A549 (cell line): ENCODE data around the gene CPZ. TPM values are rescaled to one million over a fixed set of nuclear protein-coding genes. Genes with fewer than 3 reads are reported as not detected.

Experiments used
- ATAC-seq, 2 experiments: fragments of 200-7000 bp in 1 of 2; fragments of >200 bp in 1 of 2; cut with Nextera tagmentation in 1 of 2; cut with Tn5 transposase in 1 of 2; 3 replicates each; pipeline versions ENCODE4 v1.8.0 to v1.9.1; 2018 to 2020; ENCODE audit warnings: mild to moderate bottlenecking in 1 of 2, moderate library complexity in 1 of 2
- CTCF ChIA-PET: fragments of 300-600 bp; sonication (Branson Sonifier 250); formaldehyde crosslinking; extraction: SDS; loops from one replicate; lab custom pipeline; 2021; ENCODE audit warnings: antibody characterized with exemption, inconsistent platforms; lab: Yijun Ruan, JAX
- POLR2A ChIA-PET: fragments of 350-600 bp; formaldehyde crosslinking; extraction: SDS; loops from one replicate; lab custom pipeline; 2021; ENCODE audit warnings: antibody characterized with exemption, inconsistent platforms; lab: Yijun Ruan, JAX
- DNase-seq, 2 experiments: peaks; one replicate each; pipeline versions ENCODE4 v3.0.0 to v3.0.0-alpha.2; 2011 to 2016; ENCODE audit warnings: low read depth in 1 of 2, low spot score in 1 of 2
- FAIRE-seq: peaks from 2 replicates; lab custom pipeline; 2011; peaks lifted over from hg19 to GRCh38; lab: Jason Lieb, UNC
- H3K27ac ChIP-seq, 2 experiments: fragments of >200 bp; sonication (Bioruptor Twin); formaldehyde crosslinking; 3 replicates each; pipeline ENCODE4 v1.5.1; 2016 to 2017
- H3K4me1 ChIP-seq: fragments of >200 bp; sonication (Bioruptor Twin); formaldehyde crosslinking; 3 replicates; pipeline ENCODE4 v1.6.1; 2016
- H3K4me2 ChIP-seq: fragments of >200 bp; sonication (Bioruptor Twin); formaldehyde crosslinking; 3 replicates; pipeline ENCODE4 v1.6.1; 2016
- H3K4me3 ChIP-seq: fragments of >200 bp; sonication (Bioruptor Twin); formaldehyde crosslinking; 3 replicates; pipeline ENCODE4 v1.5.1; 2016
- H3K9me3 ChIP-seq: fragments of >200 bp; sonication (Bioruptor Twin); formaldehyde crosslinking; 3 replicates; pipeline ENCODE4 v1.6.1; 2016
- EHF ChIP-seq: fragments of 250-450 bp; sonication (Bioruptor Pico); IDR thresholded peaks from 2 replicates; pipeline ENCODE4 v1.5.0; 2020; ENCODE audit warnings: mild to moderate bottlenecking
- ESRRA ChIP-seq: fragments of 150-350 bp; IDR thresholded peaks from 2 replicates; pipeline ENCODE4 v1.6.1; 2014; ENCODE audit warnings: mild to moderate bottlenecking, low read length, borderline replicate concordance
- FOSL2 ChIP-seq, 2 experiments: fragments of 450-650 bp in 1 of 2; fragments of >200 bp in 1 of 2; sonication (Bioruptor Twin) in 1 of 2; formaldehyde crosslinking; IDR thresholded peaks; 2 replicates each; pipeline versions ENCODE4 v1.5.0 to v1.6.1; 2016 to 2020; ENCODE audit warnings: mild to moderate bottlenecking in 1 of 2, moderate library complexity in 1 of 2
- FOXS1 ChIP-seq: fragments of 250-450 bp; sonication (Bioruptor Pico); IDR thresholded peaks from 2 replicates; pipeline ENCODE4 v1.5.0; 2020; ENCODE audit warnings: mild to moderate bottlenecking, moderate library complexity
- GATA3 ChIP-seq: IDR thresholded peaks from 2 replicates; pipeline ENCODE4 v1.6.1; 2012; ENCODE audit warnings: borderline replicate concordance
- HDAC2 ChIP-seq: fragments of 200-600 bp; sonication (generic); IDR thresholded peaks from 2 replicates; pipeline ENCODE4 v1.6.1; 2016
- HEYL ChIP-seq: fragments of 250-450 bp; sonication (Bioruptor Pico); IDR thresholded peaks from 2 replicates; pipeline ENCODE4 v1.8.0; 2021; ENCODE audit warnings: mild to moderate bottlenecking, moderate library complexity
- HOXB13 ChIP-seq: fragments of 250-450 bp; sonication (Bioruptor Pico); IDR thresholded peaks from 2 replicates; pipeline ENCODE4 v1.5.0; 2020; ENCODE audit warnings: low read depth, mild to moderate bottlenecking, moderate library complexity
- MAFK ChIP-seq: fragments of 450-650 bp; IDR thresholded peaks from 2 replicates; pipeline ENCODE4 v1.6.1; 2014; ENCODE audit not compliant: partially characterized antibody
- NR3C1 ChIP-seq: fragments of >200 bp; sonication (Bioruptor Twin); formaldehyde crosslinking; IDR thresholded peaks from 3 replicates; pipeline ENCODE4 v1.6.1; 2017
- POLR2AphosphoS2 ChIP-seq: conservative IDR thresholded peaks from 2 replicates; pipeline ENCODE4 v1.6.1; 2012; ENCODE audit warnings: low read length, improper control_type of control experiment, inconsistent platforms
- RAD21 ChIP-seq, 2 experiments: fragments of >200 bp in 1 of 2; sonication (Bioruptor Twin) in 1 of 2; formaldehyde crosslinking in 1 of 2; IDR thresholded peaks in 1 of 2; conservative IDR thresholded peaks in 1 of 2; 2 replicates in 1 of 2; 3 replicates in 1 of 2; pipeline ENCODE4 v1.6.1; 2012 to 2018; ENCODE audit warnings: inconsistent platforms in 1 of 2
- SREBF2 ChIP-seq: fragments of 450-650 bp; IDR thresholded peaks from 2 replicates; pipeline ENCODE4 v1.6.1; 2014; ENCODE audit warnings: mild to moderate bottlenecking, moderate library complexity
- TFCP2L1 ChIP-seq: fragments of 250-450 bp; sonication (Bioruptor Pico); IDR thresholded peaks from 2 replicates; pipeline ENCODE4 v1.5.0; 2021; ENCODE audit warnings: mild to moderate bottlenecking
- TP53 ChIP-seq: fragments of 250-450 bp; sonication (Bioruptor Pico); IDR thresholded peaks from 2 replicates; pipeline ENCODE4 v1.5.0; 2021; ENCODE audit warnings: mild to moderate bottlenecking, moderate library complexity
- ZC3H11A ChIP-seq: fragments of 450-650 bp; IDR thresholded peaks from 2 replicates; pipeline ENCODE4 v1.6.1; 2014; ENCODE audit warnings: antibody characterized with exemption, mild to moderate bottlenecking
- ZNF302 ChIP-seq: fragments of 250-450 bp; sonication (Bioruptor Pico); IDR thresholded peaks from 2 replicates; pipeline ENCODE4 v1.9.0; 2021; ENCODE audit warnings: inconsistent platforms, mild to moderate bottlenecking, moderate library complexity
- WGBS: methylation state at CpG from one replicate; pipeline ENCODE4 v1.1.6; 2017; ENCODE audit errors: missing lambda C conversion rate; 5-methylcytosine and 5-hydroxymethylcytosine counted together
- polyA minus RNA-seq: library from RNA; depleted of rRNA, polyadenylated mRNA; stranded (reverse); fragments of >200 nt; gene quantifications from 2 replicates; pipeline ENCODE4 v1.2.3, GENCODE V29; 2011; rRNA and poly(A)+ RNA removed
- polyA plus RNA-seq, 4 experiments: library from polyadenylated mRNA; depleted of rRNA in 3 of 4; stranded (reverse); fragments of >200 nt; fragmentation: RNase III in 1 of 4; extraction: RNeasy Plus Mini Kit Qiagen cat#74134 plus additional on column Dnase treatment in 1 of 4; gene quantifications; 2 replicates in 3 of 4; 3 replicates in 1 of 4; pipeline ENCODE4 v1.2.3, GENCODE V29; 2011 to 2017
- TF ChIP-seq, protein P1 (sequence below): fragments of 150-350 bp; IDR thresholded peaks from 2 replicates; pipeline ENCODE4 v1.6.1; 2014; ENCODE audit warnings: low read depth, mild to moderate bottlenecking, low read length
- TF ChIP-seq, protein P2 (sequence below): fragments of 450-650 bp; IDR thresholded peaks from 2 replicates; pipeline ENCODE4 v1.6.1; 2014; ENCODE audit warnings: antibody characterized with exemption
- TF ChIP-seq, protein P3 (sequence below): fragments of >200 bp; sonication (Bioruptor Twin); formaldehyde crosslinking; IDR thresholded peaks from 3 replicates; pipeline ENCODE4 v1.6.1; 2016
- TF ChIP-seq, protein P4 (sequence below): IDR thresholded peaks from 2 replicates; pipeline ENCODE4 v1.6.1; 2012

The CPZ gene
- polyA plus RNA-seq (2011; rRNA removed): 0.09 and 0.19 TPM in 2 replicates
- 0.21 and 0.22 TPM in 2 replicates for polyA plus RNA-seq (2012; cell fraction: cytosol; rRNA removed)
- polyA plus RNA-seq (2012; cell fraction: nucleus; rRNA removed): 0.48 and 0.95 TPM in 2 replicates
- 0.09 to 0.33 TPM (median 0.21 TPM) in 3 replicates for polyA plus RNA-seq (2017; fragmentation: RNase III; extraction: RNeasy Plus Mini Kit Qiagen cat#74134 plus additional on column Dnase treatment)
- not detected in 2 replicates for polyA minus RNA-seq

DNA sequence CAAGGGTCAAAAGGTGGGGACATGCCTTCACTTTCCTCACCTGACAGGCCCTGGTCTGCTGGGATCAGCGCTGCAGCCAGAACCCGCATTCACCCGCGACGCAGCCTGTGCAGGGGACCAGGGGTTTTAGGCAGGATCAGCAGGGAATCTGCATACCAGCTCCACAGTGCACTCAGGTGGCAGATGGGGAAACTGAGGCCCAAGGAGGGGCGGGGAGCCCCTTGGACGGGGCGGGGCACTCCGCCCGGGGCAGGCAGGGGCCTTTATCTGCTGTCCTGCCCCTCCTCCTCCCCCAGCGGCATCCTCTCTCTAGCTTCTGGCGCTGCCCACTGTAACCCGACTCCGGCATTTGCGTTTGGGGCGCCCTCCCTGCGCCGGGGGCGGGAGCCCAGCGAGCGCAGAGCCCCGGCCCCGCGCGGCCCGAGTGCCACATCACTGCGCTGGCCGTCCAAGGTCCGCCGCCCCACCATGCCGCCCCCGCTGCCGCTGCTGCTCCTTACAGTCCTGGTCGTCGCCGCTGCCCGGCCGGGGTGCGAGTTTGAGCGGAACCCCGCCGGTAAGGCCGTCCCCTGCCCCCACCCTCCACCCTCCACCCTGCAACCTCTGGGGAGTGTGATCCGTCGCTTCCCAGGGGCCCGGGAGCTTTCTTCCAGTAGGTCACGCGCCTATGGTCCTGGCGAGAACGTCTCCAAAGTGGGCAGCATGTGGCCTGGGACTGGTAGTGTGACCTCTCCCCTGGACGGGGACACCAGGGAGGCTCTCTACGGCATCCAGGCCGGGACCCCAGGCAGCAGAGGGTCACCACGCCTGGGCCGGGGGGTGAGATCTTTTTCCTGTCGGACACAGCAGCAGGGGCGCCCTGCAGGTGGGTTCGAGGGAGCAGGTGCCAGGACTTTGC, at the start of gene CPZ:
Gene CPZ (plus strand): TSS at position 400 of the 898 bp plus-strand sequence. CDS start 69 bp downstream, at position 469.
- peak; percentile 26 to 30; a peak in 2 of 6 replicates for ATAC-seq

DNA sequence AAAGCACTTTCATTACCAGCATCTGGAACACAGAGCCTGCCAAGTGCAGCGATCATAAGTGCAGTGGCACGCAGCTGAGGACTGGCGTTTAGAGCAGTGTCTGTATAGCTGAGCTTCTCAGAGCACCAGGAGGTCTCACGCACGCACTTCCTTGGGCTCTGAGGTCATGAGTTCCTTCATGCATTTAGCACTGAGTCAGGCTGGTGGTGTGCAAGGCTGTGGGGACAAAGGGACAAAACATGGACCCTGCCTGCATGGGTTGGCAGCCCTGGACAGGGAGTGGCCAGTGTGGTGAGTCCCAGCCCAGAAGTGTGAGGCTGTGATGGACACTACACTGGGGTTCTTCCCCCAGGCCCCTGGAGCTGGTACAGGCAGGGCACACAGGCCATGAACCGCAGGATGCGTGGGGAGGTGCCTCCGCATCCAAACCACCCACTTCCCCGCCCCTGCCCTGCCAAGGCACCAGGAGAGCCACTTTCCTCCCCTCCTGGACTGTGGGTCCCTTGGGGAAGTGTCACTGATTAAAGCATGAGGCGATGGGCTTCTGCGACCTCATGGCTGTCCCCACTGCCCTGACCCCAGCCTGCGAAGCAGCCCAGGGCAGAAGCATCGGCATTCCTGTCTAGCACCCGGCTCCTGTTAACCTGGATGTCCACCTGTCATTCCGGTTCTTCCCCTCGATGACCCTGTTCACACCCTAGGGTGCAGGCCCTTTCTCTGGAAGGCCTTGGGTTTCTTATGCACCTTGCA, 49.6 kb upstream of the CPZ start:
- DNase-seq (no peak), FAIRE-seq (no peak), ATAC-seq (no peak)
- no peaks in the 10 kb centered on the region for H3K9me3 ChIP-seq
- TF ChIP-seq, protein P1, sequence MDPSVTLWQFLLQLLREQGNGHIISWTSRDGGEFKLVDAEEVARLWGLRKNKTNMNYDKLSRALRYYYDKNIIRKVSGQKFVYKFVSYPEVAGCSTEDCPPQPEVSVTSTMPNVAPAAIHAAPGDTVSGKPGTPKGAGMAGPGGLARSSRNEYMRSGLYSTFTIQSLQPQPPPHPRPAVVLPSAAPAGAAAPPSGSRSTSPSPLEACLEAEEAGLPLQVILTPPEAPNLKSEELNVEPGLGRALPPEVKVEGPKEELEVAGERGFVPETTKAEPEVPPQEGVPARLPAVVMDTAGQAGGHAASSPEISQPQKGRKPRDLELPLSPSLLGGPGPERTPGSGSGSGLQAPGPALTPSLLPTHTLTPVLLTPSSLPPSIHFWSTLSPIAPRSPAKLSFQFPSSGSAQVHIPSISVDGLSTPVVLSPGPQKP: no peak
- no peak for TF ChIP-seq HDAC2
- no peak for TF ChIP-seq ZC3H11A
- TF ChIP-seq, protein P2, sequence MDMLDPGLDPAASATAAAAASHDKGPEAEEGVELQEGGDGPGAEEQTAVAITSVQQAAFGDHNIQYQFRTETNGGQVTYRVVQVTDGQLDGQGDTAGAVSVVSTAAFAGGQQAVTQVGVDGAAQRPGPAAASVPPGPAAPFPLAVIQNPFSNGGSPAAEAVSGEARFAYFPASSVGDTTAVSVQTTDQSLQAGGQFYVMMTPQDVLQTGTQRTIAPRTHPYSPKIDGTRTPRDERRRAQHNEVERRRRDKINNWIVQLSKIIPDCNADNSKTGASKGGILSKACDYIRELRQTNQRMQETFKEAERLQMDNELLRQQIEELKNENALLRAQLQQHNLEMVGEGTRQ: no peak
- no peak for TF ChIP-seq NR3C1
- no peak for TF ChIP-seq SREBF2
- TF ChIP-seq TP53 (CRISPR knock-in tag): no peak
- no peak for TF ChIP-seq POLR2AphosphoS2
- TF ChIP-seq HOXB13 (CRISPR knock-in tag): no peak
- TF ChIP-seq RAD21 (conservative IDR thresholded peaks at IDR 0.05 in 1 of 2, IDR thresholded peaks at IDR 0.05 in 1 of 2): no peak
- TF ChIP-seq EHF (CRISPR knock-in tag): no peak
- TF ChIP-seq ZNF302: no peak
- TF ChIP-seq, protein P3, sequence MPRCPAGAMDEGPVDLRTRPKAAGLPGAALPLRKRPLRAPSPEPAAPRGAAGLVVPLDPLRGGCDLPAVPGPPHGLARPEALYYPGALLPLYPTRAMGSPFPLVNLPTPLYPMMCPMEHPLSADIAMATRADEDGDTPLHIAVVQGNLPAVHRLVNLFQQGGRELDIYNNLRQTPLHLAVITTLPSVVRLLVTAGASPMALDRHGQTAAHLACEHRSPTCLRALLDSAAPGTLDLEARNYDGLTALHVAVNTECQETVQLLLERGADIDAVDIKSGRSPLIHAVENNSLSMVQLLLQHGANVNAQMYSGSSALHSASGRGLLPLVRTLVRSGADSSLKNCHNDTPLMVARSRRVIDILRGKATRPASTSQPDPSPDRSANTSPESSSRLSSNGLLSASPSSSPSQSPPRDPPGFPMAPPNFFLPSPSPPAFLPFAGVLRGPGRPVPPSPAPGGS: no peak
- no peak for TF ChIP-seq FOXS1 (CRISPR knock-in tag)
- TF ChIP-seq, protein P4, sequence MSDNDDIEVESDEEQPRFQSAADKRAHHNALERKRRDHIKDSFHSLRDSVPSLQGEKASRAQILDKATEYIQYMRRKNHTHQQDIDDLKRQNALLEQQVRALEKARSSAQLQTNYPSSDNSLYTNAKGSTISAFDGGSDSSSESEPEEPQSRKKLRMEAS: no peak
- WGBS: 84% methylated on average over 6 of the region's 16 CpGs
- H3K4me3 ChIP-seq: no peak overlapping the region
- POLR2A ChIA-PET: no interaction called here
- CTCF ChIA-PET: interaction anchor here (1.4 kb wide), 1 partner anchor 43 kb away, joined by 3 read pairs; no protein-coding TSS in a partner anchor
- H3K4me2 ChIP-seq: no peak overlapping the region
- H3K27ac ChIP-seq: no peak overlapping the region
- H3K4me1 ChIP-seq: peaks cover 23% of the 10 kb centered on the region

More for the DNA sequence above, at the start of gene CPZ:
- Histone ChIP-seq H3K4me3 (peak within 1 kb of the TSS; percentile 22; the same call in 1 of the 3 replicates), H3K4me2 (peak within 1 kb of the TSS; percentile 60), H3K9me3 (no peaks in the 10 kb centered on the region), H3K4me1 (no peaks in the 10 kb centered on the region), H3K27ac (peak within 1 kb of the TSS in 1 of 2 experiments; percentile 43; a peak in 2 of 6 replicates)
- CTCF ChIA-PET: interaction anchor here (1.0 to 4.4 kb wide), 7 partner anchors 8 to 124 kb away, joined by 3 to 34 read pairs (median 4); no protein-coding TSS in a partner anchor
- no peak for FAIRE-seq
- DNase-seq: no peak
- POLR2A ChIA-PET: no interaction called here
- TF ChIP-seq MAFK: no peak
- no peak for TF ChIP-seq HEYL (CRISPR knock-in tag)
- TF ChIP-seq, protein P3: no peak
- no peak for TF ChIP-seq GATA3
- TF ChIP-seq FOSL2 (IDR thresholded peaks at IDR 0.05): no peak
- TF ChIP-seq FOSL2 (CRISPR knock-in tag; IDR thresholded peaks at IDR 0.05): no peak
- TF ChIP-seq ESRRA: no peak
- TF ChIP-seq TFCP2L1 (CRISPR knock-in tag): no peak
- no CpG with 5 or more reads among the region's 58 CpGs for WGBS
